GM19467 (cell line): ENCODE measurements around the gene NR1H2.
"Not testable (repeated sequence)": the region's sequence is repeated elsewhere in the genome, so short reads cannot be mapped to it uniquely, and the experiment has no call there.

Experiments used
- ATAC-seq: cut with Tn5 transposase; IDR thresholded peaks from one replicate; pipeline ENCODE4 v1.9.1; 2021; ENCODE audit warnings: mild to moderate bottlenecking, moderate library complexity; ENCODE audit not compliant: unreplicated experiment

Gene NR1H2

DNA sequence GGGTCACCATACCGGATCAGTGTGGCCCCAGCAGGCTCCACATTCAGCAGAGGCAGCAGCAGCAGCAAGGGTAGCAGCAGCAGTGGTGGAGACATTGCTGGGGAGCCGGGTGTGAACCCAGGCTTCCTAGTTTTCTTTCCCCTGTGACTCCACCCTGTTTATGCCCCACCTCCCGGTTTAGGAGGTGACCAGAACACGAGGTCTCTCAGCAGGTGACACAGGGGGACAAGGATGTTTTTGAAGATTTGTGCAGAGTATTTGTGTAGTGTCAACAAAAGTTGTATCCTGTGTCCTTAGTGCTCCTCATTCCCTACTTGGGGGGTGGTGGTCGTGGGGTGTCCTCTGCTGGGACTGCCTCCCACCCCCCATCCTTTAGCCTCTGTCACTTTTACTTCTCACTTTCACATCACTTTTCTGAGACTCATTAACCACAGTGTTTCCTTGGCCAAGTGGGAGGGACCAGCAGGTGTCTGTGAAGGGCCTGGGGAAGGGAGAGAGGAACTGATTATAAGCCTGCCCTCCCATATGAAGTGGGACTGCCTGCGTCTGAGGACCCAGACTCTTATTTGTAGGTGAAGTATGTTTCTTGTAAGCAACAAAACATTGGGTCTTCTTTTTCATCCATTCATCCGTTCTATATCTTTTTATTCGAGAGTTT lies 31.5 kb upstream of the NR1H2 start:
- peak; percentile 45 for ATAC-seq

DNA sequence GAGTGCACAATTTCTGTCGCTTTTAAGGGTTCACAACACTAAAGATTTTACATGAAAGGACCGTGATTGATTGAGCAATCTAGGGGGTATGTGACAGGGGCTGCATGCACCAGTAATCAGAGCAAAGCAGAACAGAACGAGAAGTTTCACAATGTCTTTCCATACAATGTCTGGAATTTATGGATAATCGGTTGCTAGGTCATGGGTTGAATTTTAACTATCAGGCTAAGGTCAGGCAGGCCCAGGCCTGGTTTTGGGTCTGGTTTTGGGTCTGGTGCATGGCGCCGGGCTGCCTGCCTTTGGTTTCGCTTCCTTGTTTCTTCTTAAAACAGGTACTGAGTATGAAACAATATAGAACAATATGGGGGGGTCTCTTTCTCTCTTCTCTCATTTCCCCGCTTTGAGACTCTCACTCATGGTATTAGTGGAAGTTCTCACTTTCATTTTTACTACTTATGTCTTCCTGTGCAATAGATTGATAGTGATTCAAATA lies 29.1 kb upstream of the NR1H2 start:
- ATAC-seq, result peak; percentile 52

DNA sequence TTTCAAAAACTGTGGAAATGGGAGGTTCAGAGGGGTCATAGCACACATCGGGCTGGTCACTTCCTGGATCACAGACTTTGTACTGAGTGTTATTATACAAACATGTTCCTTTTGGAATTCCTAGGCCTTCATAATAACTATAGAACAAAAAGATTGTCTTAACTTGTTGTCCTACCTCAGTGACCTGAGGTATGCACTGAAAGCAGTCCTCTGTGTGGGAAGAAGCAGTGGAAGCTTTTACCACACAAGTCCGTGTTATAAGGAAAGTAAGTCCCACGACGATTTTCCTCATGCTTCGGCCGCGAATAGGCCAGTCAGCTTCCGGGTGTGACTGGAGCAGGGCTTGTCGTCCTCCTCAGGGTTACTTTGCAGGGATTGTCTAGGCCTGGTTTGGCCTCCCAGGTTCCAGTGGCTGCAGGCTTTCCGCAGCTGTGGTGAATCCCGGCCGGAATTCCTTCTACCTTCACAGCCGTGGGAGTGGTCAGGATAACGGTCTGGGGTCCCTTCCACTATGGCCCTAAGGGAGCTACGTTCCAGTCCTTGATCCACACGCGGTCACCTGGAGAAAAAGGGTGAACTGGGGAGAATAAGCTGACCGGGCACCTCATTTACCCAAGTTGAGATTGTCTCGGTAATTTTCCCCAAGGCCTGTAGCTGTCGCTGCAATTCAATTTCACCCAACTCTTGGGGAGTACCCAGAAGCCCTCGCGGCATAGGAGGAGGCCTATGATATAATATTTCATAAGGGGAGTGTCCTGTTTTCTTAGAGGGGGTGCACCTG lies 26.8 kb upstream of the NR1H2 start:
- ATAC-seq, result no peak

DNA sequence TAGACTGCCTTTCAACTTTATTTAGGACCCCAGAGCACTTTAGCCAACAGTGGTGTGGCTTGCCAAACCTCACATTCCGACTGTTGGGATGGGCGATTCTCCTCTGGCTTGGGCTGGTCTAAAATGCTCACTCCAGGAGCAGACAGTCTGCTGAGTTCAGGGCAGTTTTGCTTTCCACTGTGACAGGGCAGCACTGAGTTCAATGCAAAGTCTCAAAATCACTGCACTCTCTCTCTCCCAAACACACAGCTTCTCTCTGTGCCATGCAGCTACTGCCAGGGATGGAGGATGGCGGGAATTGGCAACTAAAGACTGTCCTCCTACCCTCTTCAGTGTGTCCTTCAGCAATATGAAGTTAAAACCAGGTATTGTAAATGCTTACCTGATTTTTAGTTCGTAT lies 24.0 kb upstream of the NR1H2 start:
- no peak for ATAC-seq

DNA sequence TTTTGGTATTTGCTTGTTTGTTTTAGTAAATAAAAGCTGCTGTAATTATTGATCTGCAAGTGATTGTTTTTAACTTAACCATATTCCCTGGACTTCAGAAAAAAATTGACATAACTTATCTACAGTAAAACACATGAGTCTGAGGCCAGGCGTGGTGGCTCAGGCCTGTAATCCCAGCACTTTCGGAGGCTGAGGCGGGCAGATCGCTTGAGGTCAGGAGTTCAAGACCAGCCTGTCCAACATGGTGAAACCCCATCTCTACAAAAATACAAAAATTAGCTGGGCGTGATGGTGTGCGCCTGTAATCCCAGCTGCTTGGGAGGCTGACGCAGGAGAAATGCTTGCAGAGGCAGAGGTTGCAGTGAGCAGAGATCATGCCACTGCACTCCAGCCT lies 22.8 kb upstream of the NR1H2 start:
- ATAC-seq, result not testable (repeated sequence)

DNA sequence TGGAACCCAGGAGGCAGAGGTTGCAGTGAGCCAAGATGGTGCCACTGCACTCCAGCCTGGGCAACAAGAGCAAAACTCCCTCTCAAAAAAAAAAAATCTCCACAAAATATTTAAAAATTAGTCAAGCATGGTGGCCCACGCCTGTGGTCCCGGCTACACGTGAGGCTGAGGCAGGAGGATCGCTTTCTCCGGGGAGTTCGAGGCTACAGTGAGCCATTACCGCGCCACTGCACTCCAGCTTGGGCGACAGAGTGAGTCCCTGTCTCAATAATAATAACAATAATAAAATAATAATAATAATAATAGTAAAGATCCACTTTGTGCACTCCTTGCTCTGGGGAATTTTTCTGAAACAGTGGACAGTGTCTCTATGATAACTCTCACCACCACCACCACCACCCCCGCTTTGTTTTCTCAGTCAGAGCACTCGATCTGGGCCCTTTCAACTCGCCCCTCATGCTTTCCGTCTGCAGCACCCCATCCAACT lies 19.5 kb upstream of the NR1H2 start:
- no peak for ATAC-seq

DNA sequence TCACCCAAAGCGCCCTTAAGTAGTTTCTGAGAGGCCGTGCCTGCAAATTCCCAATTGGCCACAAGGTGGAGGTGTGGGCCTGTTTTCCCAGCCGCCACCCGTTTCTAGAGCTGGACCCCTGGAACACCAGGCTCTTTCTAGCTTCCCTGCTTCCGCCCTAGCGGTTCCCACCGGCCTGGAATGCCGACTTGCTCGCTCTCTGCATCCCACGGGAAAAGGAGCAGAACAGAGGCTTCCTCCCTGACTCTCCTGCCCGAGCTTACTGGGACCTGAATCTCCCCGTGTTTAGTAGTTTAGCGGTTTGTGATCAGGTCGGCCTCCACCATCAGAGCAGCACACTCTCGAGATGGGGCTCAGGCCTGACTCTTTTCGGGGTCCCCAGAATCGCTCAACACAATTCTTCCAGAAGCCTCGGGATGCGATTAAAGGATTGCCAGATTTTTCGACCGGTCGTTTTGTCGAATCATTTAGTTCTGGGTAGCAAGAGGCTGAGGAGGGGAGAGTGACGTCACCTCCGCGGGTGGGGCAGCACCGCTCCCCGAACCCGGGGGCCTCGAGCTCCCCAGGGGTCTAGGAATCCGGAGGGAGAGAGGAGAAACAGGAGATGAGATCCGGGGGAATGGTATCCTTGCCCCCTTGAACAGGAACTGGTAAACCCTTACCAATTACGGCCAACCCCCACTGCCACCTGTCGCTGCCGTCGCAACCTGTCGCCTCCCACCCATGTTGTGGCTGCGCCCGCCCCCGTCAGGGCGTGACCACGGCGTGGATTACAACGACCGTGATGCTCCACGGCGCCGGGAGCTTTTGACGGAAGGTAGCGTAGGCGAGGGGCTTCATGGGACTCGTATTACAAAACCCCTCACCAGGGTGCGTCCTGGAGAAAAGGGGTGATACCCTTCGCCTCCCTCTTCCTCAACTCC lies 18.8 kb upstream of the NR1H2 start:
- no peak for ATAC-seq

DNA sequence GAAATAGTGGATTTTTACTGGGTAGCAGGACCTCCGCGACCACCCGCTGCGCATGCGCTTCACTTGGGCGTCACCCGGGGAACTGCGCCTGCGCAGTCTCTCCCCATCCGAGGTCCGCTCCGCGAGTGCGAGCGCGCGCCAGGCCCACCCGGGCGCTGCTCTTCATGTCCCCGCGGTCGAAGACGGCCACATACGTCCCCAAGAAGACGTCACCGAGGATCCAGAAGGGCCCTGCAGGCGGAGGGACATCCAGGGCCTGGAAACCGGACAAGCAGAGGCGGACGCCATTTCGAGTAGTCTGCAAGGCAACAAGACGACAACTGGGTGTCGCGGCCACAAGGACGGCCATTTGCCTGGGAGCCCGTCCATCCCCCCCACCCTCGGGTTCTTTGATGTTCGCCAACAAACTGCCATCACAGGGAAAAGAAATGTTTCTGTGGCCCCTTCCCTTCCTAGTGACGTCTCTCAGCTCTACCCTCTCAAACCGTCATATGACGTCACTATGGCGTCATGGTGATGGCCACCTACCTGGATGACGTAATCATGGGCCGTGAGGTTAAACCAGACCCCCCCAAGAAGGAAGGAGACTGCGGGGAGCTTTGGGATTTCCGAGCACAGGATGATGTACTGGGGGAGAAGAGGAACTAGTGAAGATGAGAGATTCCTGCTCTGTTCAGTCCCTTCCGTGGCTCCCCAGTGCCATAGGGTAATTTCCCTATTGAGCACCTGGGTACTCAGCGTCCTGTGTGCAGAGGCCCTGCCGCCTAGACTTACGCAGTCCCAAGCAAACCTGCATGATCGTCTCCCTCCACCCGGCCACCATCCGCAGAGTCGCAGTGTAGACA lies 17.6 kb upstream of the NR1H2 start:
- no peak for ATAC-seq

DNA sequence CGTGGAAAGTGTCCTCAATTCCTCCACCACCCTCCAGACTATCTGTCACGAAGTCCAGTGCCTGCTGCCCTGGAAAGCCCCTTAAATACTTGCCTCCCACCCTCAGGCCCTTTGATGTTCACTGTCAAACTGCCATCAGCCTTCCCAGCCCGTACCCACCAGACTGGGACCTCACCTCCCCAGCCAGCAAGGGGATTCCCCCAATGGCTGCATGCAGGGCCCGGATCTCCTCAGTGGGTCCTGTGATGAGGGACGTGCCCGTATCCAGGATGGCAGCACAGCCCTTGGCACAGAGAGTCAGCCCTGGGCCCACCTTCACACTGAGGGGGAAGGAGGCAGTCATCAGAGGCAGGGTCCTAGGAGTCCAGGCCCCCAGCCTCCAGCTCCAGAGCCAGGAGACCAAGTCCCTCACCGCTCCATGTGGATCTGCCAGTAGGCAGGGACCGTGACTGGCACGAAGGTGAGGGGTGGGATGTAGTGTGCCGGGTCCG lies 16.9 kb upstream of the NR1H2 start:
- no peak for ATAC-seq

DNA sequence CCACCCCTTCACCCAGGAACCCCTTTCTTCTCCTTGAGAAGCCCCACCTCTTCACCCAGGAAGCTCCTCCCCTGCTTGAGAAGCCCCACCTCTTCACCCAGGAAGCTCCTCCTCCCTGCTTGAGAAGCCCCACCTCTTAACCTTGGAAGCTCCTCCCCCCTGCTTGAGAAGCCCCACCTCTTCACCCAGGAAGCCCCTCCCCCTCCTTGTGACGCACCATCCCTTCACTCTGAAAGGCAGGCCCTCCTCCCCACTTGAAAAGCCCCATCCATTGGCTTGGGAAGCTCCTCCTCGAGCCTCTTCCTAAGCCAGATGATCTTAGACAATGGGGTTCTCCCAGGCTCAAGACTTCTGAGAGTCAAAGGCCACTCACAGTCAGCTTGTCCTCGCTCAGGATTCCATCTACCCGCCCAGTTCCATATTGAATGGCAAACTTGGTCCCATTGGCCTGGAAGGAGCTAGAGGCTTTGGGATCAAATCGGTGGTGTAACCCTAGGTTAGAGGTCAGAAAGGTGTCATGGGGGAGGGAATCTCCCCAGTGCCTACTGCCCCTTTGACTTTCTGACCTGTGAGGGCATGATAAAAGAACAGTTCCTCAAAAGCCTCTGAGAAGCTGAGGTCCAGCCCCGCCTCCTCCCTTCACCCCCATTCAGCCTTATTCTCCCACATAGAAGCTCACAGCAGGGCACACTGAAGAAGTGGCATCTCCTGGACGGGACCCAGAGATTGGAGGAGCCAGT lies 14.8 kb upstream of the NR1H2 start:
- ATAC-seq, result no peak

DNA sequence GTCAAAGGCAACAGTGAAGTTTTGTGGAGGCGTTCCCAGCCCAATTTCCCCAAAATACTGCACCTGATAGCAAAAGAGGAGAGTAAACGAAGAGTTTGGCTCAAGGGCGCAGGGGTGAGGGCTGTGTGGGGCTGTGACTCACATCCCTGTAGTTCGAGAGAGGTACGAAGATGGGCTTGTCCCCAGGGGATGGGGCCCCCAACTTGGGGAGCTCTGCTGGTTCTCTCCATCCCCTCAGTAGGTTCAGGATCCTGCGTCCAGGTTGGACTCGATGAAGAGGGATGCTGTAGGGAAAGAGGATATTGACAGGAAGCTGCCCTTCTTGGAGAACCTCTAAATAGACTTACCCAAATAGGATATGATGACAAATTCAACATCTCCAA lies 14.2 kb upstream of the NR1H2 start:
- ATAC-seq, result no peak

DNA sequence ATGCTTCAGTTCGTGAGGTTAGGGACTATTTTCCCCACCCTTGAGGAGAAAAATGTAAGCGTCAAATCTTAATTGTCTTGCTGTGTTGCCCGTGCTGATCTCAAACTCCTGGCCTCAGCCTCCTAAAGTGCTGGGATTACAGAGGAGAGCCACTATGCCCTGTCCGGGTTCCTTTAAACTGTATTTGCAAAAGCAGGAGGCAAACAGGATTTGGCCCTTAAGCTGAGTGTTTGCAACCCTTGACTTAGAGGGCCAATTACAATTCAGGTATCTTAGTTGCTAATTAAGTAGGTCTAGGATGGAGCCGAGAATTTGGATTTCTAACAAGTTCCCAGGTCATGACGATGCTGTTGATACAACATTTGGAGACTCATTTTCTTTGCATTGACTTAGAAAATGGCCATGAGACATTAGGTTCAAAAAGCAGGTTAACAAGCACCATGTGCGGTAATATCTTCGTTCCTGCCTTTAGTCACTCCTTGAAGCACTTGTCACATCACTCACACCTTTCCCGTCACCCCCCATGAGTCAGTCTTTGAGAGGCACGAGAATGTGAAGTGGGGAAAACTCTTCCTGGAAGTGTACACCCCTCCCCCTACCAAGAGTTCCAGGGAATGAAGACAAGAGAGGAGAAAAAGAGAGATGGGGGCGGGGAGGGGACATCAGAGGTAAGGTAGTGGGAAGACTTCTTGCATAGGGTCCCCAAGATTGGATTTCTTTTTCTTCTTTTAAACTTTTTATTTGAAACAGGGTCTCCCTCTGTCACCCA lies 13.4 kb upstream of the NR1H2 start:
- no peak for ATAC-seq

DNA sequence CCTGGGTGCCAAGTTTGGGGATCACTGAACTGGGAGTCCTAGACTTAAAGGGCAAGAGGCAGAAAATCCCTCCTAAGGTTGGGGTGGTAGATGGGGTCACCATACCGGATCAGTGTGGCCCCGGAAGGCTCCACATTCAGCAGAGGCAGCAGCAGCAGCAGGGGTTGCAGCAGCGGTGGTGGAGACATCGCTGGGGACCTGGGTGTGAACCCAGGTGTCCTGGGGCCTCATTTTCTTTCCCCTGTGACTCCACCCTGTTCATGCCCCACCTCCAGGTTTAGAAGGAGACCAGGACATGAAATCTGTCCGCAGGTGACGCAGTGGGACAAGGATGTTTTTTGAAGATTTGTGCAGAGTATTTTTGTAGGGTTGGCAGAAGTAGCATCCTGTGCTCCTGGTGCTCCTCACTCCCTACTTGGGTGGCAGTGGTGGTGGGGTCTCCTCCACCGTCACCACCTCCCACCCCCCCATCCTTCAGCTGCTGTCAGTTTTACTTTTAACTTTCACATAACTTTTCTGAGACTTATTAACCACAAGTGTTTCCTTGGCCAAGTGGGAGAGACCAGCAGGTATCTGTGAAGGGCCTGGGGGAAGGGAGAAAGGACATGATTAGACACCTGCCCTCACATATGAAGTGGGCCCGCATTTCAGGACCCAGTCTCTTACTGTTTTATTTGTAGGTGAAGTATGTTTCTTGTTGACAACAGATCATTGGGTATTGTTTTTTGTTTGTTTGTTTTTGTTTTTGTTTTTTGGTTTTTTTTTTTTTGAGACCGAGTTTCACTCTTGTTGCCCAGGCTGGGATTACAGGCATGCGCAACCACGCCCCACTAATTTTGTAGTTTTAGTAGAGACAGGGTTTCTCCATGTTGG lies 10.6 kb upstream of the NR1H2 start, which contains the start of gene NAPSA:
Gene NAPSA, minus strand, starts transcription at position 206 of the 873 bp plus-strand sequence. Its CDS starts 18 bp downstream, at position 188.
- no peak for ATAC-seq

DNA sequence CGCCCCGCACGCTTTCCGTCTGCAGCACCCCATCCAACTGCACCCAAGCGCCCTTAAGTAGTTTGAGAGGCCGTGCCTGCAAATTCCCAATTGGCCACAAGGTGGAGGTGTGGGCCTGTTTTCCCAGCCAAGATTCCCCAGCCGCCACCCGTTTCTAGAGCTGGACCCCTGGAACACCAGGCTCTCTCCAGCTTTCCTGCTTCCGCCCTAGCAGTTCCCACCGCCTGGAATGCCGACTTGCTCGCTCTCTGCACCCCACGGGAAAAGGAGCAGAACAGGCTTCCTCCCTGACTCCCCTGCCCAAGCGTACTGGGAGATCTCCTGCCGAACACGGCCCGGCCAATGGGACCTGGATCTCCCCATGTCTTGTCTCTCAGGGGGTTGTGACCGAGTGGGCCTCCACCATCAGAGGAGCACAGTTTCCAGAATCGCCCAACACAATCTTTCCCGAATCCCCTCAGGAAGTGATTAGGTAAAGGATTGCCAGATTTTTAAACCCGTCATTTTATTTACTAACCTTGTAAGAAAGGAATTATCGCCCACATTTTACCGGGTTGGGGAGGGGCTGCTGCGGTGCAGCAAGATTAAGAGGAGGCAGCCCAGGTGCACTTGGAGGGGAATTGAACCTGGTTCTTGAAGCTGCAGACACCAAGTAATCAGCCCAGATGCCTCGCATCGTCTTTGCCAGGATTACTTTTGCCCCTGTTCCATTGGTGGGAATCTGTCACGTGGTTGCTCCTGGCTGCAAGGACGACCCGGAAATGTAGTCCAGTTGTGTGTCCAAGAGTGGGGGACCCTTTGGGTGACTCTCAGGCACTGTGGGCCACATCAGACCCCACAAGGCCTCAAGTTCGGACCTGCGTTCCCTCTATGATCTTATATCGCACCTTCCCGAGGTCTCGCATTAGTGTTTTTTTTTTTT lies 7.3 kb upstream of the NR1H2 start:
- ATAC-seq, result peak; percentile 50

DNA sequence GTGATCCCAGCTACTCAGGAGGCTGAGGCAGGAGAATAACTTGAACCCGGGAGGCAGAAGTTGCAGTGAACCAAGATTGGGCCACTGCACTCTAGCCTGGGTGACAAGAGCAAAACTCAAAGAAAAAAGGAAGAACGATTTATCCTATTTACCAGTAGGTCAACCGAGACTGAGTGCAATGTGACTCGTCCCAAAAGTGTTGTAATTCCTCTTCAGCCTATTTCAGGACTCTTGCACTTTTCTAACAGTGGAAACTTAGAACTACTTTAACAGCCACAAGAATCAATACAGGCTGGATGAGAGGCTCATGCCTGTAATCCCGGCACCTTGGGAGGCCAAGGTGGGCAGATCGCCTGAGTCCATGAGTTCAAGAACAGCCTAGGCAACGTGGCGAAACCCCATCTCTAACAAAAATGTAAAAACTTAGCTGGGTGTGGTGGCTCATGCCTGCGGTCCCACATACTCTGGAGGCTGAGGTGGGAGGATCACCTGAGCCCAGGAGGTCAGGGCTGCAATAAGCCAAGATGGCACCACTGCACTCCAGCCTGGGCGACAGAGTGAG lies 4.3 kb upstream of the NR1H2 start:
- ATAC-seq, result no peak

DNA sequence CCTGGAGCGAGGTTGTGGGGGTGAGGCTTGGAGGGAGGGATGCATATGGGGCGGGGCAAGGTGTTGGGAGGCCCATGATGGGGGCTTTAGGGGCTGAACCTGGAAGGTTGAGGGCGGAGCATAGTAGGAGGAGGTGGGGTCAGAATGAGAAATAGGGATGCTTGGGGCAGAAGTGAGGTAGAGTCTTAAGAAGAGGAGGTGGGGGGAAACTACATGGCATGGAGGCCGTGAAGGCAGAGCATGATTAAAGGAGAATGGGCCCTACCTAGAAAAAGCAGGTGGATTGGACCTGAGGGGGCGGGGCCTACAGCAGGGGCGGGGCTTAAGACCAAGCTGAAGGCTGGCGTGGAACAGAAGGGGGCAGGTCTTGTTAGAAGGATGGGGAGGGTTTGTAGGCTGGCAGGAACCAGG lies 799 bp downstream of the NR1H2 start:
- ATAC-seq, result no peak
